Naive B cell (primary cell): ENCODE results near the gene MYEOV. TPM values are rescaled to one million over a fixed set of nuclear protein-coding genes. Genes with fewer than 3 reads are reported as not detected.

Source experiments
- ATAC-seq, 2 donors: fragments of 150-1000 bp; cut with Tn5 transposase; 2 replicates each; pipeline ENCODE4 v1.10.0; 2021; ENCODE audit warnings: low read depth in 2 of 2, mild to moderate bottlenecking in 2 of 2, moderate library complexity in 2 of 2
- DNase-seq: peaks from one replicate; pipeline ENCODE4 v3.0.0; 2022
- H3K27ac Mint-ChIP-seq, 6 donors: one replicate each; pipeline ENCODE4 v1.8.0; 2020 to 2022; ENCODE audit warnings: mild to moderate bottlenecking in 6 of 6, mixed read lengths in 6 of 6, moderate library complexity in 5 of 6, inconsistent platforms in 2 of 6
- H3K27me3 Mint-ChIP-seq, 3 donors: one replicate each; pipeline ENCODE4 v1.8.0; 2021 to 2022; ENCODE audit warnings: mixed read lengths in 3 of 3, mild to moderate bottlenecking in 1 of 3
- H3K36me3 Mint-ChIP-seq, 2 donors: one replicate each; pipeline ENCODE4 v1.8.0; 2020 to 2022; ENCODE audit warnings: mixed read lengths in 2 of 2, inconsistent platforms in 1 of 2, mild to moderate bottlenecking in 1 of 2
- H3K4me1 Mint-ChIP-seq, 3 donors: one replicate each; pipeline ENCODE4 v1.8.0; 2020 to 2022; ENCODE audit warnings: mixed read lengths in 3 of 3, inconsistent platforms in 1 of 3, mild to moderate bottlenecking in 1 of 3, moderate library complexity in 1 of 3
- H3K4me3 Mint-ChIP-seq, 8 donors: one replicate each; pipeline ENCODE4 v1.8.0; 2020 to 2022; ENCODE audit warnings: mild to moderate bottlenecking in 8 of 8, mixed read lengths in 8 of 8, moderate library complexity in 8 of 8, inconsistent platforms in 2 of 8
- H3K9me3 Mint-ChIP-seq, 7 donors: one replicate each; pipeline ENCODE4 v1.8.0; 2020 to 2022; ENCODE audit warnings: mixed read lengths in 7 of 7, mild to moderate bottlenecking in 5 of 7, inconsistent platforms in 2 of 7, moderate library complexity in 1 of 7
- polyA plus RNA-seq, 6 donors: library from polyadenylated mRNA; unstranded; fragments of 300-500 nt; fragmentation: Illumina TruSeq; gene quantifications; one replicate each; pipeline ENCODE4 v1.2.3, GENCODE V29; 2021; ENCODE audit warnings: low read depth in 6 of 6

The MYEOV gene
- polyA plus RNA-seq, 6 donors from 2014 or later: 0.25 TPM; not detected in 5

DNA sequence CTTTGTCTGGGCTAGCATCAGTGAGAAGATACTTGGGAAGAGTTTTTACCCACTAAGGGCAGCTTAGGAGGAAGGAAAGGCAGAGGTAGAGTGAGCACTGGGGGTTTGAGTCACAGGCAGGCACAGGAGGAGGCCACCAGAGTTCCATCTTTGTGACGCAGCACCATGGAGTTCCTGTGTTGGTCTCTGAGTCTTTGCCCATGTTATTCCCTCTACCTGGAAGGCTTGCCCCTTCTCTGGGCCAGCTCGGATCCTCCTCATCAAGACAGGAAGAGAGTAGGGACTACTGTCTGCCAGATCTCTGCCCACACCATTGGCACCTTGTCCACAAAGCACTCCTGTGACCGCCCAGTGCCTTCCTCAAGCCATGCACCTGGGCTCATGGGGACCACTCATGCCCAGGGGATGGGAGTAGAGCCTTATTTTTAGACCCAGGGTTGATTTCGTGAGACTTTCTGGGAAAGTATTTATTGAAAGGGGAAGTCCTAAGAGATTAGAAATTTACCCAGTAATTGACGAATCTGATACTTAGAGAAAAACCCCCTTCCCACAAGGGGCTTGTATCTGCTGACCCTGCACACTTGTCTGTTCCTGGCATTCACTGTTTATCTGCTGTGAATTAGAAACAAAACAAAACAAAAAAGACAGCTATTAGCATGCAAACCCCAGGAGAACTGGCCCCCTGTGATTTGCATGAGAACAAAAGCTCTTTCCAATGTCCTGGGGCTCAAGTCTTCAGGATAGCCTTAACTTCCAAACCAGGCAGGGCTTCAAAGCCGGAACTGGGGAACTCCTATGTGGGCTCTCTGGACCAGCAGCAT lies 35.9 kb upstream of the MYEOV start:
- H3K4me1 Mint-ChIP-seq: peaks cover 0 to 2% (median 0%) of the 10 kb centered on the region in 3 donors
- ATAC-seq: no peak
- H3K4me3 Mint-ChIP-seq: no peak overlapping the region
- H3K27me3 Mint-ChIP-seq: peaks cover 8 to 60% (median 50%) of the 10 kb centered on the region in 3 donors
- H3K36me3 Mint-ChIP-seq: peaks cover 10 to 11% of the 10 kb centered on the region in 2 donors
- H3K9me3 Mint-ChIP-seq: peaks cover 0 to 24% (median 11%) of the 10 kb centered on the region in 7 donors
- DNase-seq: no peak
- peak overlapping the region in 2 of 6 donors; percentile 11 to 33 for H3K27ac Mint-ChIP-seq

DNA sequence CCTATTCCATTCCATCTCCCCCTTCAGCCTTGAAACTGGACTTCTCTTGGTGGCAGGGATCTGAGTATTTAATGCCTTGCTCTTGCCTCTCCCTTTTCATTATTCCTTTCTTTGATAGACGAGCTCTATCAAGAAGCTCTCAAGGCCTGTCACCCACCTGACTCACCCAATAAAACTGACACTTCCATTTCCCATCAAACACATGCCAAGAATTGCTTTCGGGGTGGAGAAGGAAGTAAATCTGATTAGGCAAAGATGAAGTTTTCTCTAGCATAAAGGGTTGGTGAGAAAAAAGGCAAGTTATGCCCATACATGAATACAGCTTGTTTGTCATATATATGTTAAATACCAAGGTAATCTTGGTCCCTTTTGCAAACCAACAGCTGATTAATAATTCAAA lies 34.9 kb upstream of the MYEOV start:
- no peak overlapping the region for H3K4me3 Mint-ChIP-seq
- no peak overlapping the region for H3K27ac Mint-ChIP-seq
- DNase-seq (no peak), ATAC-seq (no peak)
- peaks cover 7 to 17% of the 10 kb centered on the region in 2 donors for H3K36me3 Mint-ChIP-seq
- peaks cover 0 to 9% (median 0%) of the 10 kb centered on the region in 3 donors for H3K4me1 Mint-ChIP-seq
- peaks cover 0 to 19% (median 8%) of the 10 kb centered on the region in 7 donors for H3K9me3 Mint-ChIP-seq
- peaks cover 8 to 60% (median 50%) of the 10 kb centered on the region in 3 donors for H3K27me3 Mint-ChIP-seq

DNA sequence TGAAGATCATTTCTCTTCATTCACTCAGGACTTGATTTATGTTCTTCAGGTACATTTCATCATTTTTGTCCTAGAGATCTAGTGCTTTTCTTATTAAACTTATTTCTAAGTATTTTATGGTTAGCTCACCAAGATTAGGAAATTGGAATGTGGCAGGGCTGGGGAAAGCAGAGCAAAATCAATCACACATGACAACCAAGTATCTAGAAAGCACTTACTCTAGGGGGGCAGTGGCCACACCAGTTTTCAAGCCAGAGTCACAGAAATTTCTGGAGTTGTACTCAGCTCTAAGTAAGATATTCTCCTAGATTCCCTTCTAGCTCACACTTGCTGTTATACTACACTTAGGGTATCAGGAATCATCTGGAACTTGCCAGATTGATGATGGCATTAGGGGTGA lies 33.3 kb upstream of the MYEOV start:
- H3K9me3 Mint-ChIP-seq: peaks cover 0 to 16% (median 6%) of the 10 kb centered on the region in 7 donors

DNA sequence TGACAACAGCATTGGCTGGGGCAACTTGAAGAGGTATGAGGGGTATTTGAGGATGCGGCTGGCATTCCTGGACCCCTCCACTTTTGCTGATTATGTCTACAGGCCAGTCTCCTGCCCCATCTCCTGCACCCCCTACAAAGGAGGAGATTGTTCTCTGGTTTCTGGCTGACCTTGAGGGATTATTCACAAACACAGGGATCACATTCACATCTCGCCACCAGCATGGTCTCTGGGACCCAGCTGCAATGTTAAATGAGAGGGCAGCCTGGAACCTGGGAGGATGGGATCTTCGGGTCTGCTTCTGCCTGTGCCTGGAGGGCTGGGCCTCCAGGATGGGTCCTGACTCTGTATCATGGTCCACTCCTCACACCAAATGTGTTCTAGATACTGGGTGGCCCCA lies 32.8 kb upstream of the MYEOV start:
- peaks cover under 1 to 11% of the 10 kb centered on the region in 2 donors for H3K36me3 Mint-ChIP-seq
- no peak for DNase-seq
- H3K4me3 Mint-ChIP-seq: no peak overlapping the region
- peaks cover 0 to 12% (median 2%) of the 10 kb centered on the region in 7 donors for H3K9me3 Mint-ChIP-seq
- H3K27ac Mint-ChIP-seq: no peak overlapping the region
- H3K27me3 Mint-ChIP-seq: peaks cover 0 to 49% (median 38%) of the 10 kb centered on the region in 3 donors
- peaks cover 0 to 9% (median 0%) of the 10 kb centered on the region in 3 donors for H3K4me1 Mint-ChIP-seq
- ATAC-seq: no peak

More for the DNA sequence above, 33.3 kb upstream of the MYEOV start:
- H3K36me3 Mint-ChIP-seq: peaks cover 5 to 16% of the 10 kb centered on the region in 2 donors
- H3K4me1 Mint-ChIP-seq: peaks cover 0 to 9% (median 0%) of the 10 kb centered on the region in 3 donors
- H3K27ac Mint-ChIP-seq: no peak overlapping the region
- ATAC-seq (no peak), DNase-seq (no peak)
- H3K4me3 Mint-ChIP-seq: no peak overlapping the region
- H3K27me3 Mint-ChIP-seq: peaks cover 0 to 54% (median 38%) of the 10 kb centered on the region in 3 donors

DNA sequence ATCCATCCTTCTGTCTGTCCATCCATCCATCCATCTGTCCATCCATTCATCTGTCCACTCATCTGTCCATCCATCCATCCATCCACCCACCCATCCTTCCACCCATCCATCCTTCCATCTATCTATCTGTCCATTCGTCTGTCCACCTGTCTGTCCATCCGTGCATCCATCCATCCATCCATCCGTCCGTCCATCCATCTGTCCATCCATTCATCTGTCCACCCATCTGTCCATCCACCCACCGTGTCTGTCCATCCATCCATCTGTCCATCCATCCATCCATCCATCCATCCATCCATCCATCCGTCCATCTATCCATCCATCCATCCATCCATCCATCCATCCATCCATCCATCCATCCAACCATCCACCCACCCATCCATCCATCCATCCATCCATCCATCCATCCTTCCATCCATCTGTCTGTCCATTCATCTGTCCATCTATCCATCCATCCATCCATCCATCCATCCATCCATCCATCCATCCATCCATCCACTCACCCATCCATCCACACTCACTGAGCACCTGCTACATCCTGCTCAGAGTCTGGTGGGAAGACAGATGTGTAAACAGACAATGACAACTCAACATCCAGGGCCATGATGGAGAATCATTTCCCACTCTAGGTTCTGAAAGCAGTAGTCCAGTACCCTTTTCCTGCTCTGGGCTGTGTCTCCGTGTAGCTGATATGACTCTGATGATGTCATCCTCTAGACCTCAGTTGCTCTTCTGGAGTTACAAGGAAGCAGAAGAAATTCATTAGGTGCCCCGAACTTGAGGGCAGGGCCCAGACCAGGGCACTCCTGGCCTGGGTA lies 30.8 kb upstream of the MYEOV start:
- no peak for ATAC-seq
- Mint-ChIP-seq H3K27ac (no peak overlapping the region), H3K36me3 (peaks cover 0 to 8% of the 10 kb centered on the region in 2 donors), H3K4me1 (peaks cover 0 to 9% (median 0%) of the 10 kb centered on the region in 3 donors), H3K9me3 (peaks cover 0 to 10% (median 0%) of the 10 kb centered on the region in 7 donors), H3K27me3 (peaks cover 0 to 39% (median 20%) of the 10 kb centered on the region in 3 donors), H3K4me3 (peak overlapping the region in 1 of 8 donors; percentile 86)
- DNase-seq: no peak

DNA sequence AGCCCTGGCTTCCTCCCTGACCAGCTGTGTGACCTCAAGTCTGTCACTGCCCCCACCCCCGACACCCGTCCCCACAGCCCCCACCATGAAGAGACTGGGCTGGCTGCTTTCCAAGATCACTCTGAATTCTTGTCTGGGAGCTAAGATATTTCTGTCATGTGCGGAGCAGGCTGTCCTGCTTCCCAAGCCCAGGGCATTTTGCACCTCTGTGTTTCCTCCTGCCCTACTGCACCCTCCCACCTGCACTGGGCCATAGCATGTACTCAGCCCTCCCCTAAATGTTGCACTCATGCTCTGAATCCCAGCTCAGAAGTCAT lies 30.3 kb upstream of the MYEOV start:
- Mint-ChIP-seq H3K4me1 (peaks cover 0 to 9% (median 0%) of the 10 kb centered on the region in 3 donors), H3K27me3 (peaks cover 0 to 37% (median 20%) of the 10 kb centered on the region in 3 donors), H3K4me3 (no peak overlapping the region), H3K27ac (no peak overlapping the region), H3K36me3 (peaks cover 0 to 8% of the 10 kb centered on the region in 2 donors), H3K9me3 (peaks cover 0 to 10% (median 0%) of the 10 kb centered on the region in 7 donors)
- ATAC-seq (no peak), DNase-seq (no peak)

DNA sequence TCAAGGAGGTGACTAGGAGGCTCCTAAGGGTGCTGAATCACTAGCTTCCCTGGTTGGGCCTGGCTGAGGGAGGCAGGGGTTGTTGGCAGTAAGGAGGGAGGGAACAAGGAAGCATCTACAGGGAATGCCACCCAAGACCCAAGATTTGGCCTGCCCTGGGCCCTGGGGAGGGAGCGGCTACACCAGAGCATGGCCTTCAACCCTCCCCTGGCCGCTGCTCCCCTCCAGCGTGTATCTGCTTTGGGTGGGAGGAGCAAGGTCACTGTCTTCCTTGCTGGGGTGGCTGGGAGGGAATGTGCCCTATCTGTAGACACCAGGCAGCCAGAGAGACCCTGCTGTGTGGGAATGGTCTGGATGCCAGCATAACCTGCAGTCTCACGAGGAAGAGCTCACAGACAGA lies 29.5 kb upstream of the MYEOV start:
- ATAC-seq: no peak
- peaks cover 0 to 37% (median 20%) of the 10 kb centered on the region in 3 donors for H3K27me3 Mint-ChIP-seq

DNA sequence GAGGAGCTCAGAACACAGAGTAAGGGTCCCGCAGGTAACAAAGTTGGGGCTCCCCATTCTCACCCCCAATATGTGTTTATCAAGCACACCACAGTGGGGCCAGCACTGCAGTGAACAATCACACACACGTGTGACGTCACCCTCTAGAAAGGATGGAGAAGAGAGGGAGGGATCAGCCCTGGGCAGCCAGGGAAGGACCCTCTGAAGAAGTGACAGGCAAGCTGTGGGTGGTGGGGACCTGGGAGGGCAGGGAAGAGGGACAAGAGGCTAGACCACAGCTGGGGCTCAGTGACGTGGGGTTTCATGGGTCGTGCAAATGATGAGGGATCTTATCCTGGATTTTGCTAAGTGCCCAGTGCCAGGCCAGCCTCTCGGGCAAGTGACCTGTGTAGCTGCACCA lies 28.7 kb upstream of the MYEOV start:
- ATAC-seq (no peak), DNase-seq (no peak)
- Mint-ChIP-seq H3K4me3 (no peak overlapping the region), H3K27ac (no peak overlapping the region), H3K4me1 (peaks cover 0 to 9% (median 0%) of the 10 kb centered on the region in 3 donors), H3K36me3 (peaks cover 0 to 8% of the 10 kb centered on the region in 2 donors), H3K9me3 (peaks cover 0 to 8% (median 0%) of the 10 kb centered on the region in 7 donors), H3K27me3 (peaks cover 0 to 37% (median 20%) of the 10 kb centered on the region in 3 donors)

More for the DNA sequence above, 29.5 kb upstream of the MYEOV start:
- DNase-seq: no peak
- Mint-ChIP-seq H3K9me3 (peaks cover 0 to 10% (median 0%) of the 10 kb centered on the region in 7 donors), H3K4me3 (no peak overlapping the region), H3K4me1 (peaks cover 0 to 9% (median 0%) of the 10 kb centered on the region in 3 donors), H3K36me3 (peaks cover 0 to 8% of the 10 kb centered on the region in 2 donors), H3K27ac (no peak overlapping the region)

DNA sequence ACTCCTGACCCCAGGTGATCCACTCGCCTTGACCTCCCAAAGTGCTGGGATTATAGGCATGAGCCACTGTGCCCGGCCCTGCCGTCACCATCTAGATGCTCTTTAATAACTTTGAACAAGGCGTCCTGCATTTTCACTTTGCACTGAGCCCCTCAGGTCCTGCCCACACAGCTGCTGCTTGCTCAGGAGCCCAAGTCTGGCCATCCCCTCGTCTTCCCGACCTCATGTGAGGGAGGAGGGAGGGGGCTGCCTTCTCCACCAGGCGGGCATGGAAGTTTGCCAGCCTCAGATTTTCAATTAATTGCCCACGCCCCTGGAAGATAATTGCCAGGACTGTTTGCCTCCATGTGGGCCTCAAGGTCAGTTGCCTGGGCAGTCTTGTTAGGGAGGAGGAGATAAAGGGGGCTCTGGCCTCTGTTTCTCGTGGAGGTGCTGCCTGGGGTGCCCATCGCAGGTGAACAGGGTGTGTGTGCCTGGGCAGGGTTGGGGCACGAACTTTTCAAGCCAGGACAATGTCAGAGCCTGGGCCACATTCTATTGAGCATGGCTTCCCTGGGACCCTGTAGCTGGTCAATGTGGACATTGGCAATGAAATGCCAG lies 27.9 kb upstream of the MYEOV start:
- ATAC-seq (no peak), DNase-seq (no peak)
- no peak overlapping the region for H3K27ac Mint-ChIP-seq
- peaks cover 0 to 8% (median 0%) of the 10 kb centered on the region in 7 donors for H3K9me3 Mint-ChIP-seq
- H3K4me1 Mint-ChIP-seq: peaks cover 0 to 9% (median under 1%) of the 10 kb centered on the region in 3 donors
- H3K27me3 Mint-ChIP-seq: peaks cover 0 to 37% (median 20%) of the 10 kb centered on the region in 3 donors
- H3K36me3 Mint-ChIP-seq: peaks cover 0 to 8% of the 10 kb centered on the region in 2 donors
- no peak overlapping the region for H3K4me3 Mint-ChIP-seq

DNA sequence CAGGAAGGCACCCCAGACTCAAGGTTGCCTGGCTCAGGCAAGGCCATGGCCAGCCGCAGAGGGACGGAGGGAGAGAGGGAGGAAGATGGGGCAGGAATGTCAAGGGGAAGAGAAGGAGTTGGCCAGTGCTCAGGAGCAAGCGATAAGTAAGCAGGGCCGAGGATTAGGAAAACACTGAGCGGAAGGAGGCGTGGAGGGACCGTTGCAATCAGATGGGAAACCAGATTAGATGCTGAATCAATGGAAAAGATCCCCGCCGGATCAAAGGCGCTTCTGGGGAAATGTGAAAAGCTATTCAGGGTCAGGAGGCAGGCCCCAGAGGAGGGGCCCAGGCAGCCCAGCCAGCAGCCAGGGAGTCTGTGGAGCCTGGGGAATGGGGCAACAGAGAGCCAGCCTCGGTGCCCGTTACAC lies 26.6 kb upstream of the MYEOV start:
- Mint-ChIP-seq H3K27me3 (peaks cover 4 to 31% (median 18%) of the 10 kb centered on the region in 3 donors), H3K4me1 (peaks cover 0 to 9% (median 2%) of the 10 kb centered on the region in 3 donors), H3K27ac (peak overlapping the region in 1 of 6 donors; percentile 58), H3K9me3 (peaks cover 0 to 14% (median 0%) of the 10 kb centered on the region in 7 donors), H3K4me3 (peak overlapping the region in 1 of 8 donors; percentile 62), H3K36me3 (peaks cover 0 to 8% of the 10 kb centered on the region in 2 donors)
- DNase-seq (no peak), ATAC-seq (no peak)

DNA sequence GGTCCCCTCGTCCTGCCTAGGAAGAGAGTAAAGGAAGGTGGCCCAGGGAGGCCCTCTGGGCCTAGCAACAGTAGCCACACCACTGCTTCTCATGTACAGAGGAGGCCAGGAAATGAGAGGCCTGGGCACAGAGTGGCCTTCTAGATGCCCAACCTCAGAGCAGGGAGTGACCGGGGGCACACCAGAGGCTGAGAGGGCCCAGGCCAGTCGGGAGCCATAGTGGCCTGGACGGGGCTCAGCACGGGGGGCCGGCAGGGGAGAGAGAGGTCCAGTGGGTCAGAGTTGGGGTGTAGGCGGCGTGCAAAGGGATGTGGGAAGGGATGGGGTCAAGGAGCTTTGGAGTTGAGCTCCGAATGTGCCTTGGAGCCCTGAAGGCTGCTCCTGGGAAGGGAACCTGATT lies 25.0 kb upstream of the MYEOV start:
- DNase-seq: no peak
- Mint-ChIP-seq H3K36me3 (no peaks in the 10 kb centered on the region), H3K4me3 (peak overlapping the region in 1 of 8 donors; percentile 10), H3K27ac (no peak overlapping the region), H3K9me3 (peaks cover 0 to 6% (median 0%) of the 10 kb centered on the region in 7 donors), H3K27me3 (peaks cover 3 to 16% (median 4%) of the 10 kb centered on the region in 3 donors), H3K4me1 (peaks cover 0 to 2% (median 1%) of the 10 kb centered on the region in 3 donors)
- no peak for ATAC-seq

DNA sequence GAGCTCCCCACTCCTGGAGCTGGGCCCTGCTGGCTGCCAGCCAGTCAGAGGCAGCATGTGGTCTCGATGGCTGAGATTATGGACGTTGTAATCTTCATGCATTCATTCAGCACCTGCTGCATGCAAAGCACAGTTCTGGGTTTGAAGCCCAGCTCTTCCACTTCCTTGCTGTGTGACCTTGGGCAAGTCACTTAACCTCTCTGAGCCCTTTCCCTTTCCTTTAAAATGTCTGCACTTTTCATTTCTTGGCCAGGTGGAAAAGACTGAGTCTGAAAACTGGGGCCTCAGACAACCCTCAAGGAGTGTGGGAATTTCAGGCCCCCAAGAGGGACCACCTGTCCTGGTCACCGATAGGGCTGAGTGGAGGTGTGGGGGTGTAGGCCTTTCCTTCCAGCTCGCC lies 24.6 kb upstream of the MYEOV start:
- H3K9me3 Mint-ChIP-seq: peaks cover 0 to 6% (median 0%) of the 10 kb centered on the region in 7 donors
- H3K4me1 Mint-ChIP-seq: peaks cover 0 to 2% (median 0%) of the 10 kb centered on the region in 3 donors
- DNase-seq (no peak), ATAC-seq (no peak)
- H3K27me3 Mint-ChIP-seq: peaks cover 0 to 11% (median 4%) of the 10 kb centered on the region in 3 donors
- no peak overlapping the region for H3K27ac Mint-ChIP-seq
- peak overlapping the region in 1 of 8 donors; percentile 10 for H3K4me3 Mint-ChIP-seq
- no peaks in the 10 kb centered on the region for H3K36me3 Mint-ChIP-seq
